ENCODE data around the gene WDR3.

WDR3 gene

GRCh38 chr1:117959364-117959763 is 29.8 kb downstream of the WDR3 start:
- no peak for DNase-seq

GRCh38 chr1:117964290-117965038 is 34.9 kb downstream of the WDR3 start:
- no peak for DNase-seq

- DNase-seq = no peak
Measured at GRCh38 chr1:117967477-117967876, 37.9 kb downstream of the WDR3 start.

GRCh38 chr1:117967881-117968280 is 38.3 kb downstream of the WDR3 start:
- no peak for DNase-seq

DNA sequence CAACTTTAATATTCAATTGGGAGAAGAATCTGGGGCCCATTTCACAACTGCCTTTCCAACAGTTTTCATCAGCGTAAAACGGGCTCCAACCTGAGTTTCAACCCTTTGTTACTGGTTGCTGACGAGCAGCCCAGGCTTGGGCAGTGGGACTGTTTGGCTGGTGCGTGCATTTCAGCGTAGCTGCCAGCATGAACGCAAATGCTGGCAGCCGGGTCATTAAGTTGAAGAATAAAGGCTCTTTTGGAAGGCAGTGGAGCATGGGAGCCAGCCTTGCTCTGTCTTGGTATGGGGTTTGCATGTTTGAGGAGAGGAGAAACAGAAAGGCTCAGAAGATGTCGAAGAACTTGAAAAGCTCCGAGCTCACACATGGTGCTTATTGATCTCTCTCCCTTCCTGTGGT is 40.7 kb downstream of the WDR3 start:
- no peak for DNase-seq

DNA sequence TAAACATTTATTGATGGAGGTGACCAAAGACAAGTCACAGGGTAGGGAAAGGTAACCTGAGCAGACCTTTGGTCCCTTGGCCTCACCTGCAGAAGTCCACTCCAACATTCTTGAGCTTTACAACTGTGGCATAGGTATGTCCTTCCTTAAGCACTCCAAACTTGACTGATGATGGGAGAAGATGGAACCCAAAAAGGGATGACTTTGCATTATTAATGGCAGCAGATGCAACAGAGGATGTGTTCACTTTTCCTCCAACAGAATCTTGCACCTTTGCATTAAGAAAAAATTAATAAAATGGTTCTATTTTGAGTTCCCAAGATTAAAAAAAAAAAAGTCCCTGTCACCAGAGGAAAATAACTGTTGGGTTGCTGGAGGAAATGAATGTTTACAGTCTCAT is 42.2 kb downstream of the WDR3 start:
- DNase-seq = no peak

- DNase-seq = no peak
Measured at GRCh38 chr1:117976381-117976780, 46.8 kb downstream of the WDR3 start.

- DNase-seq = no peak
Measured at GRCh38 chr1:117981455-117982192, 52.1 kb downstream of the WDR3 start.

- DNase-seq = no peak
Measured at GRCh38 chr1:117985239-117985638, 55.7 kb downstream of the WDR3 start.

- DNase-seq = no peak
Measured at GRCh38 chr1:117985973-117986372, 56.4 kb downstream of the WDR3 start.

DNA sequence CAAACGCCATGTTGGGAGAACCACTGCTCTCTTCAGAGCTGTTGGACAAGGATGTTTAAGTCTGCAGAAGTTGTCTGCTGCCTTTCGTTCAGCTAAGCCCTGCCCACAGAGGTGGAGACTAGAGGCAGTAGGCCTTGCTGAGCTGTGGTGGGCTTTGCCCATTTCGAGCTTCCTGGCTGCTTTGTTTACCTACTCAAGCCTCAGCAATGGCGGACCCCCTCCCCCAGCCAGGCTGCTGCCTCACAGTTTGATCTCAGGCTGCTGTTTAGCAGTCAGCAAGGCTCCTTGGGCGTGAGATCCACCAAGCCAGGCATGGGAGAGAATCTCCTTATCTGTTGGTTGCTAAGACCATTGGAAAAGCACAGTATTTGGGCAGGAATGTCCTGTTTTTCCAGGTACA is 74.8 kb downstream of the WDR3 start:
- DNase-seq = no peak

DNA sequence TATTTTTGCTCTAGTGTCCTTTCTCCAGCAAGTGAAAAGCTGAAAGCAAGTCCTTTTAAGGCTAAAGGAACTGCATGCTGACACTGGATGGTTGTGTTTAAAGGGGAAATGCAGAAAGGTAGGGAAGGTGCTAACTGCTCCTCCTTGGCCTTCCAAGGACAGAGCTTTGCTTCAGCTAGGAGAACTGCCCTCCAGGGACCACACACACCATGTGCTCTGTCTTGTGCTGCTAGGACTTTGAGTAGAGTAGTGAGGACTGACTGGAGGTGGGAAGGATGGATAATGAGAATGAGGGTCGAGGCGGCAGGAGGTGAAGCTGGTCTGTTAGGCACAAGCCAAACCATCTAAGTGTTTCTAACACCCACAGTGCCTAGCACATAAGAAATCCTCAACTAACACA is 77.9 kb downstream of the WDR3 start:
- DNase-seq = no peak

- no peak for DNase-seq
Measured at GRCh38 chr1:118008011-118008410, 78.5 kb downstream of the WDR3 start.

GRCh38 chr1:118012515-118013124 is 83.1 kb downstream of the WDR3 start:
- no peak for DNase-seq

GRCh38 chr1:118013336-118013735 is 83.8 kb downstream of the WDR3 start:
- DNase-seq = no peak

DNA sequence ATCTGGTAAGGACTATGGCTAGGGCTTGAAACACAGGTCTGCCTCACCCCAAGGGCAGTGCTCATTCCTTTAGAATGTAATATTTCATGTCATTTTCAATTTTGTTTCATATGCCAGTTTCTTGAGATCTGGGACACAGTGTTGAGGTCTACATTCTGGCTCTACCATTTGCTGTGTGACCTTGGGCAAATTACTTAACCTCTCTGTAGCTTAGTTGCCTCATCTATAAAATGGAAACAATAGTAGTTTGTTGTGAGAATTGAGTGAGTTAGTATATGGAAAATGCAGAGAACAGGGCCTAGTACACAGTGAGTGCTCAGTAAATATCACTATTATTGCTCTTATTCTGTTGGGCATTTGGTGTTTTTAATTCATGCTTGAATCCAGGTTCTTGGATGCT is 84.4 kb downstream of the WDR3 start:
- DNase-seq = no peak
